GM19395 (cell line): ENCODE measurements around the gene BPGM.

Experiments used
- ATAC-seq: cut with Tn5 transposase; IDR thresholded peaks from one replicate; pipeline ENCODE4 v1.9.1; 2021; ENCODE audit warnings: mild to moderate bottlenecking, moderate library complexity; ENCODE audit not compliant: unreplicated experiment

BPGM gene

DNA sequence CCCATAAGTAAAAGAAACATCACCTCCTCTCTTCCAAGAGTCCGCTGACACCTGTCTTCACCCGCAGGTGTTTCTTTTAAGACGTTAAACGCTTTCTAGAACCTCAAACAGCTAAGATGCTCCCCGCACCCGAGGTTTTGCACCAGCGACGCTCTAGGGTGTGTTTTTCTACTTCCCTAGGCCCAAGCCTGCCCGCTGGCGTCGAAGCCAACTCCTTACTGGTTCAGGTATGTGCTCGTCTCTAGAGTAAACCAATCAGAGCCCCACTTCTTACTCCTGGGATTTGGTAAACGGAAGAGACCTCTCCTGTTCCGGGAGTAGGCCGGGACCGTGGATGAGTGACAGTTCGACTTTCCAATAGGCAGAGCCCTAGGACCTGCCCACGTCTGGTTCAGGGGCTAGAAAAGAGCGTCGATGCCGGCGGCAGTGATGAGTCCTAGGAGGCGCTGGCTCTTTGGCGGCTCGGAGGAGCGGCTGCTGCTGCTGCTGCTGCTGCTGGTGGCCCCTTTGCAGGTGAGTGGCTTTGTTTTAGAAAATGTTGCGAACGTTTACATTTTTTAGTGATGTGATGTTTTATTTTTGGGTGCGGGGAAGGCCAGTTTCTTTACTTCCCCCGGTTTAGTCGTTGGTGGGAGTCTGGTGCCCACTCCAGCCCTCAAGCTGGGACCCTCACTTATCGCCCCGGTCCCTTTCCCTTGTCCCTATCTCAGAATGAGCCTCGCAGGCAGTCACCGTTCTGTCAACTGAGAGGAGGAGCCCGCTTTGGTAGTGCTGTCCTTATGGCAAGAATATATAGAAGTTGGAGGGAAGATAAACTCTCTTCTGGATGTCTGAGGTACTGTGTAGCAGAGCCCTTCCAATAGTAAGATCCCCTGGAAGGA is at the start of gene BPGM:
Gene BPGM, plus strand, starts transcription at position 429 of the 881 bp plus-strand sequence. CDS start 14,655 bp downstream, outside the sequence.
- peak; percentile 97 for ATAC-seq

DNA sequence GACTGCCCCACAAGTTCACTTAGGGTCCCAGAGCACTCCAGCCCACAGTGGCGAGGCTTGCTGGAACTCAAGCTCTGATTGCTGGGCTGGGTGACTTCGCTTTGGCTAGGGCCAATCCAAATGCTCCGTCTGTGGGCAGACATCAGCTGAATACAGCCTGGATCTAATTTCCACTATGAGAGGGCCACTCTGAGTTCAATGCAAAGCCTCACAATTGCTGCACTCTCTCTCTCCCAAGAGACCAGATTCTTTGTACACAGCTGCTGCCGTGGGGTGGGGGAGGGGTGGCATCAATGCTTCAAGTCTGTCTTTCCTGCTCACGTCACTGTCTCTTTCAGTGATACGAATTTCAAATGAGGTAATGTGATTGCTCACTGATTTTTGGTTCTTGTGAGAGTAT is 47.3 kb upstream of the BPGM start:
- ATAC-seq: no peak

DNA sequence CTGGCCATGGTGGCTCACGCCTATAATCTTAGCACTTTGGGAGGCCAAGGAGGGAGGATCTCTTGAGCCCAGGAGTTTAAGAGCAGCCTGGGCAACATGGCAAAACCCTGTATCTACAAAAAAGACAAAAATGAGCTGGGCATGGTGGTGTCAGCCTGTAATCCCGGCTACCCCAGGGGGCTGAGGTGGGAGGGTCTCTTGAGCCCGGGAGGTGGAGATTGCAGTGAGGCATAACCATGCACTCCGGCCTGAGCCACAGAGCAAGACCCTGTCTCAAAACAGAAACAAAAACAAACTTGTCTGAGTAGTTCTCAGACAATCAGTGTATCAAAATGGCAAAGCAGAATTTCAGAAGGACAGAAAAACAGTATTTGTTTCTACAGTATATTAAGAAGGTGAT is 45.2 kb upstream of the BPGM start:
- no peak for ATAC-seq

DNA sequence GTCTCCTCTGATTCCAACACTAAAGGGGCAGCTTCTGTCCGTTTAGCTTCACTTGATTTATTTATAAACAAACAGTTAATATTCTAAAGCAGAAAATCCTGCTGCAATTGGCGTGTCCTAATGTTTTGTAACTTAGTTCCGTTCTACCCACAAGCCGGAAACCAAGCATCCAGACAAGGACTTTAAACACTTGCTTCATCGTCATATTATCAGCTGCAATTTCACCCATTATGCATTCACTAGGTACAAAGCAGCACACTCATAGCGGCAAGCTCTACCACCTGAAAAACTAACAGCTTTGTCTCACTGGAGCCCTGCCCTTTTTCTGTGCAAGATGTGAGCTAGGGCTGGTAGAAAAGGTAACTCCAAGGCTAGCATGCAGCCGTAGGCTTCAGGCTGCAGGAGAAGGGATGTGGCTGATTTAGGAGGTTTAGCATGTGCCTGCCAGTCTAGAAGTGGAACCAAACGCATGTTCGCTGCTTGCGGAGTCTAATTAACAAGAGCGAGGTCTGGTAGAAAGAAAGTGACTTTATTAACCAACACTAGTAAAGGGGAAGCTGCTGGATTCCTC is 43.7 kb upstream of the BPGM start:
- ATAC-seq: no peak

DNA sequence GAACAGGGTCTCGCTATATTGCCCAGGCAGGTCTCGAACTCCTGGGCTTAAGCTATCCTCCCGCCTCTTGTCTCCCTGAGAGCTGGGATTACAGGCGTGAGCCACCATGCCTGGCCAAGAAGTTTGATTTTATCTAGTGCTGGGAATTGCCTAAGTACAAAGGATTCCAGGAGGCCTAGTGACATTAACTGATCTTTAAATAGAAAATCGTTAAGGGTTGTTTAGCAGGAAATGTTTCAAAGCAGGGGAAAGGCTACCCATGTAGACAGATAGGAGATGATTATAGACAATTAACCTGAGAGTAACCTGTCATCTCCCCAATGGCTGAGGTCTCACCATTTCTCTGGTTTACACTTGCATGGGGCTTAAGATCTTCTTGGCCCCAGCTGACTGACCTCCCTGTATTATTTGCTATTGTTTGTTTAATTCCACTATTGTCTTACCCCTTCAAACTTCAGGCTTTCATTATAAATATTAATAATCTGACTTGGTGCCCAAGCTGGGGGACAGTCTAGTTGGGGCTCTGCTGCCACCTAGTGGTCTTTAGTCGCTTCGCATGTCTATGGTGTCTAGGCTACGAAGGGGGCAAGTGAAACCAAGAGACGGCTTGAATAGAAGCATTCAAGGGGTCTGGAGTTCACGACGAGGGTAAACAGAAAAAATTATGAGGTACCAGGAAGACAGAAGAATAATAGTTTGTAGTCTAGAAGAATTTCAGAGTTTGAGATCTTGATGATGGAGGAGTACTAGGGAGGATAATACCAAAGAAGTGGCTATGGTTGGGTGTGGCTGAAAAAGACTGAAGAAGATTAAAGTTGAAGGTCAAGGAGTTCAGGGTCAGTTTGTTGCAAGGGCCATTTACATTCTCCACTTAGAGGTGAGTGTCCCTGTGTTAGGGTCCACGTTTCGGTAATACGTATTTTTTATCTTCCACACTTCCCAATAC is 40.4 kb upstream of the BPGM start:
- ATAC-seq: peak; percentile 87

DNA sequence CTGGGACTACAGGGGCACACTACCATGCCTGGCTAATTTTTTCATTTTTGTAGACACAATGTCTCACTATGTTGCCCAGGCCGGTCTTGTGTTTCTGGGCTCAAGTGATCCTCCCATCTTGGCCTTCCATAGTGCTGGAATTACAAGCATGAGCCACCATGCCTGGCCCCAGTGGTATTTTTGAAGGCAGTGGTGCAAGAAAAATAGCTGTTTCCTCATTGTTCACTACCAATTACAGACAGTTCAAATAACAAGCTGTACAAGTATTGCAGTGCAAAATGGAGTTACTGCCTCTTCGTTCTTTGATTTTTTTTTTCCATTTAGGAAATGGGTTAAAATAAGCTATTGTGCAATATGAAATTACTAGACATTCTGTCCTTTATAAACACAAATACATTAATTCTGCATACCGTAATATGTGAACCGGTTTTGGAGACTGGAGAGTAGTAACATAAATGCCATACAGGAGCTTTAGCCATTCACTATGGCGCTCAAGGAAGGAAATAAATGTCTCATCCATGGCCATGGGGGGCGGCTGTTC is 35.0 kb upstream of the BPGM start:
- ATAC-seq: no peak

DNA sequence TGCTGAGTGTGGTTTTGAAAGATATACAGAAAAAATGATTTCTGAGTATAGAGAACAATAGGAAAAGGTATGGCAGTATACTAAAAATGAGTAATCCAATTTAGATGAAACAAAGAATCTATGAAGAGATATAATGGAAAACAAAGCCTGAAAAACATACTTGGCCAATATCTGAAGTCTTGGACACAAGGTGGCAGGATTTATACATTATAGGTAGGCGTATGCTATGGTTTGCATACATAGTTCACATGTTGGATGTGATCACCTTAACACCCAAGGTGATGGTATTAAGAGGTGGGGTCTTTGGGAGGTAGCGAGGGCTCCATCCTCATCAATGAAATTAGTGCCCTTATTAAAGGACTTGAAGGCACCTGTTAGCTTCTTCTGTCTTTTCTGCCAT is 34.5 kb upstream of the BPGM start:
- ATAC-seq: no peak

DNA sequence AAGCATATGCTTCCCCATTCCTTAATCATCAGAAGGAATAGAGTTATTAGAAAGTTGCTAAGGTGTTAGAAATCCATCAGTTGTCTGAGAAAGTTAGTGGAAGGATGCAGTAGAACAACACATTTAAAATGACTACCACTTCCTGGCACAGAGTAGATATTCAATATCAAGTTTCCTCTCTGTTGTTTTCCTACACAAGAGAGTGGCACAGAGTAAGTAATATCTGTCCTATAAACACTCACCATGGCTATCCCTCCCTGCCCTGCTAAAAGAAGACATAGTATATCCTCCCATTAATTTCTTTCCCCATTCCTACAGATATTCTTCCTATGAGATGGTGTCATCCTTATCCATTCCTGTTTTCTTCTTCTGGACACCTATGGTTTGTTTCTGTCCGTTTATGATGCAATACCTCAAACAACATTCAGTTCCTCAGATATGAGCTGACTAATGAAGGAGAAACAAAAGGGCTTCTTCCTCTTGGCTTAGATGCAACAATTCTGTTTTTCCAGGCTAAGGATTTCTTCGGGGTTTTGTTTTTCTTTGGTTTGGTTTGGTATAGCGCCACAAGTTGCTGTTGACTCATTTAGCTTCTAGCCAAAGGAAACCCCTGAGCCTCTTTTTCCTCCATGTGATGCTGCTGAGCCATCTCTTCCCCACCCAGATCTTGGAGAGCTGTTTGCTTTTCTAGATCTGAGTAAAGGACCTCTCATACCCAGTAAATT is 32.9 kb upstream of the BPGM start:
- no peak for ATAC-seq

DNA sequence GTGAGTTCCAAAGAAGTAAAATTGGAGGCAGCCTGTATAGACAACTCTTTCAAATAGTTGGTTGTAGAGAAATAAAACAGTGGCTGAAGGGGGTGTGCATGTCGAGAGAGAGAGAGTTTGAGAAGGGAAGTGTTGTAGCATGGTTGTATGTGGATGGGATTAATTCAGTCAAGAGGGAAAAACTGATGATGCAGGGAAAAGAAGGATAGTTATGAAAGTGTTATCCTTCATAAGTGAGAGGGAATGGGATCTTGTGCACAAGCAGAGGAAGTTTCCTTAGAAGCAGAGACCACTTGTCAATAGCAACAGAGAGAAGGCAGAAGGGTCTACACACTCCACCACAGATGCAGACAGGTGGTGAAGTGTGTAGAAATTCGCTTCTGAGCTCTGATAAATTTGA is 30.0 kb upstream of the BPGM start:
- ATAC-seq: no peak

DNA sequence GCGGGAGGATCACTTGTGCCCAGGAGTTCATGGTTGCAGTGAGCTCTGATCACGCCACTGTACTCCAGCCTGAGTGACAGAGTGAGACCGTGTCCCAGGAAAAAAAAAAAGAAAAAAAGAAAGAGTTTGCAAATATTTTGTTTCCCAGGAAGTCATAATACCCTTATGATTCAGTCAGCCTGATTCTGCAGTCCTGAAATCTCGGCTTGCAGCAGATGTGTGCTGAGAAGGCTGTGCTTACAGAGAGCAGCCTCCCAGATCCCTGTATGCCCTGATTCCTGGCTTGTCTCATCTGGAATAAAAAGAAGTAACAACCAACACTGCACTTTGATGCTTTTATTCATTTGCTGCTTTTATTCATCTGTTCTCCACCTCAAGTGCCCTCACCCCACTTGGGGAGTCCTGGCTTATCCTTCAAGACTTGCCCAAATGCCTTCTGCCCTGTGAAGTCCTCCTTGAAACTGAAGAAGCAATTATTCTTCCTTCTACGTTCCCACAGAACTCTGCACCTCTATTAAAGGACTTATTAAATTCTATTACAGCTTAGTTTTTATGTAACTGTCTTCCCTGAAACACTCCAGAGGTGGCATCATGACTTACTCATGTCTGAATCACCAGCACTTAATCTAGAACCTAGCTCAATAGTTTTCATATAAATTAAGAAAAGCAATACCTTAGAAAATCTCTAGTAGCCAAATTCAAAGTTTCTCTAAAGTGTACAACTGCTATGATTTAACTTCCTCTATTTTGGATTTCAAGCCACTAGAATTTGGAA is 27.7 kb upstream of the BPGM start:
- ATAC-seq: no peak

DNA sequence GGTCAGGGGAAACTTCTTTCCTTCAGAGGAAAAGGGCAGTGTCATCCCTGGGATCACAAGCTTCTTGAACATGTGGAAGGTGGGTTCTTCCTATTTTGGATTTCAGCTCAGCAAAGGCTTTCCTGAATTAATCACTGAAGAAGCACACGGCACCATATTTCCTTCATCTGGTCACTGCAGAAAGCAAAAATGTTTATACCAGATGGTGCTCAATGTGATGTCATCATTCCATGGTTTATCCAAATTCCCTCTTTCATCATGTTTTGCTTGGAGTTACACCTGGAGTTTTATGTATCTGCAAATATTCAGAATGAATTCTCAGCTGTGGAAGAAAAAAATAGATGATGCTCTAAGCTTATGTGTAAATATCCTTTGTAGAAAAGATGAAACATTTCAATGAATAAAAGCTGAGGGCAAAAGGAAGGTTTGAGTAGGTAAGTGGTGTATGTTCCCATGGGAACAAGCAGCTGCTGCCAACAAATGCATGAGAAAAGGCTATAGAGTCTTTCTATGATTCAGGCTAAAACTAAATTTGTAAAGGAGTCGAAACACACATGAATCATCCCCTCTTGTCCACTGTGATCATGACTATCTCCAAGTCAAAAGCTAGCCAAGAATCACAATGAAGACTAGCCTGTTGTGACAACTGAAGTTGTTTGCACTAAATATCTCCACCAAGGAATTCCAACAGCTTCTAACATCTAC is 26.9 kb upstream of the BPGM start:
- ATAC-seq: no peak

DNA sequence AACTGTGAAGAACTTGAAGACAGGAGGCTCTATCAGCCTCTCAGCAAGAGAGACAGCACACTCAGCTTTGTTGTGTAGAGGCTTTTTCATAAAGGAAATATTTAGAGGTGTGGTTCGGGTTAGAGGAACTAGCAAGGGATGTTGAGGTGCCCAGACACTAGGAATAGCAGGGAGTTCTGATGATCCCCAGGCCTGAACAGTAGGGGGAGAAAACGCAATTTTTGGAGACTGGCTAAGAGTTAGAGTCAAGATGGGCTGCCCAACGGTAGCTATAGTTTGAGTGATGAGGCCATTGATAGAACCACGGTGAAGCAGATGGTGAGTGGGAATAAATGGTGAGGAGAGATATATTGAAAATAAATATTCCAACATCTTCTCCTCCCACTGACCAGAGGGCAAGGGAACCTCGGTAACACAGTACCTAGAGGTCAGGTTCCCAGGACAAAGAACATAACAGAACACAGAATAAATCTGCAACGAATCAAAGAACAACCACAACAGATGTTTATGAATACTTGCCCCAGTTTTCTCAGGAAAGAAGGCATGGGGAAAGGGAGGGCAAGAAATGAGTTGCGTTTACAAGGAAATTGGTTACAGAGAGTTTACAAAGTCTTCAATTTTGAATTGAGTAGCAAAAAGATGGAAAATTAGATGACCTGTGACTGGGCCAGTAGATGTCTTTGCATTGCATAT is 24.2 kb upstream of the BPGM start:
- no peak for ATAC-seq

DNA sequence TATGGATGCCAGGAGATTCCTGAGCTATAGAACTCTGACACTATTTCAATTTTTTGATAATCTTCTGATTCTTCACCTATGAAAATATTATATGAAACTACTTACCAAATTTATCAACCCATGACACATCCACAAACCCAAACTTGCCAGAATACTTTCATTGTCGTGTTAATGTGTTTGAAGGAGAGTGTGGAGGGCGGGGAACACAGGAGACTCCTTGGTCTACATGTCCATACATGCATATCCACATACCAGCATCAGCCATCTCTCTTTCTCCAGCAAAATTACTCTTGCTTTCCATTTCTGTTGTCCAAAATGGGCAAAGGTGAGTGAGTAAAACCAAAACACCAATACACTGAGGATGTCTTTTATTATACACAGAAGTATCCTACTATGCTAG is 23.5 kb upstream of the BPGM start:
- no peak for ATAC-seq

DNA sequence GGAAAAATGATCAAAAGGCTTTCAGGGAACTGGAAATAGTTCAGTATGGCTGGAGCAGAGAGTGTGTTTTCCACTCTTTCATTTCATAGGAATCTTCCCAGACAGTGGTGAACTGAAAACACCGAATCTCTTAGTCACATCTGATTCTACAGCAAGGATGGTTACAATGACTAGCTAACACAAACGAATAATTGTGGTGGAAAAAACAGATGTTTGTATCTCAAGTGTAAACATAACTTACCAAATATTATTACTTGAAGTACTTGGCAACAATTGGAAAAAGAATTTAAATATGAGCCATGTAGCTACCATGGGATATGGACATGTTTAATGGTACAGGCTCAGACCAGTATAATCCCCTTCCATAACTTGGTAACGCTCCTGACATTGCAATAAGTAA is 21.1 kb upstream of the BPGM start:
- no peak for ATAC-seq

DNA sequence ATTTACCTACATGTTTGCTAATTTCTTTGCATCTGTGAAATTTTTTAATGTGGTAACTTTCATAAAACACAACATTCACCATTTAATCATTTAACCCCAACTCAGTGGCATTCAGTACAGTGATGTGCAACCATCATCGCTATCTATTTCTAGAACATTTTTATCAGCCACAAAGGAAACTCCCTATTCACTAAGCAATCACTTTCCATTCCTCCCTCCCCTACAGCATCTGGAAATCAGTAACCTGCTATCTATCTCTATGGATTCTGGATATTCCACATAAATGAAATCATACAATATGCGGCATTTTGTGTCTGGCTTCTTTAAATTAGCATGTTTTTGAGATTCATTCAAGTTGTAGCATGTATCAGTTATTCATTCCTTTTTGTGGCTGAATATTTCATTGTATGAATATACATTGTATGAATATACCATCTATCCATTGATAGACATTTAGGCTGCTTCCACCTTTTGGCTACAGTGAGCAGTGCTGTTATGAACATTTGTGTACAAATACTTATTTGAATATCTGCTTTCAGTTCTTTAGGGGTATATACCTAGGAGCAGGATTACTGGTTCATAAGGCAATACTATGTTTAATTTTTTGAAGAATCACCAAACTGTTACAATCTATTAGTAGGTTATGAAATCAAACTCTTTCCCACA is 19.4 kb upstream of the BPGM start:
- no peak for ATAC-seq

DNA sequence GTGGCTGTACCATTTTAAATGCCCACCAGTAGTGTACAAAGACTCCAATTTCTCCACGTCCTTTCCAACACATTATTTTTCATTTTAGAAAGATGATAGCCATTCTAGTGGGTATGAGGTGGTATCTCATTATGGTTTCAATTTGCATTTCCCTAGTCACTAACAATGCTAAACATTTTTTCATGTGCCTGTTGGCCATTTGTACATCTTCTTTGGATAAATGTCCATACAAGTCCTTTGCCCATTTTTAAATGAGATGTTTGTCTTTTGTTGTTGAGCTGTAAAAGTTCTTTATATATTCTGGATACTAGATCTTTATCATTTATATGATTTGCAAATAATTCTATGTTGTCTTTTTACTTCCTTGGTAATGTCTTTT is 18.9 kb upstream of the BPGM start:
- no peak for ATAC-seq

DNA sequence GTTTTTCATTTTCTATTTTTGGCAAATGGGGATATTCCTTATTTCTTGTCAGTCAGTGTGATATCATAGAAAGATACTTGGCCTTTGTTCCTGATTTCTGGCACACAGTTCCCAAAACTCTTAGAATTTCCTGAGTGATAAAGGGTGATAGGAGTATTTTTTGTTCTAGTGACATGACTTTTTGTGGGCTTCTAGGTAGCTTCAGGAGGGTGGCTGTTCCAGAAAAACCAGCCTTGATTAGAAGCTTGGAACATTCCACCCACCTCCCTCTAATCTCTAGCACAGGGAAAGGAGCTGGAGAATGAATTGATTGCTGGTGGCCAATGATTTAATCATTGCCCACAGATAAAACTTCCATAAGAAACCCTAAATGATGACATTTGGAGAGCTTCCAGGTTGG is 17.2 kb upstream of the BPGM start:
- no peak for ATAC-seq

DNA sequence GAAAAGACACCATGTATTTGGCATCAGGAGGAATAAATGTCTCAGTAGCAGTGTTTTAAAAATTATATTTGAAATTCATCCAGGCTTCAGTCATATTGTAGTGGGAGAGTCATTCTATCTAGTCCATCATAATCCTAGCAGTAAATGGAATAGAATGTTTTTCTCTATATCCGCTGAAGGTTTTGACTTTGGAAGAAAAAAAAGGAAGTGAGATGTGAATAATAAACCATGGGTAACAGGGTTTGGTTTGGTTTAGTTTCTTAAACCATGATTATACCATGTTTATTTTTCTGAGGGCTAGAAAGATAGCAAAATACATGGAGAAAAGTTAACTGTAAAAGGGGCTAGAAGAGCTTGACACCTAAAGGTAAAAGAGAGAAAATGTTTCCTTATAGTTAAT is 16.4 kb upstream of the BPGM start:
- ATAC-seq: no peak
